PC-3 (cell line): ENCODE results near the gene NREP.

ENCODE experiments used
- CTCF ChIP-seq: fragments of 300-600 bp; sonication (generic); conservative IDR thresholded peaks from 2 replicates; pipeline ENCODE4 v1.5.1; 2017; ENCODE audit warnings: antibody characterized with exemption, low read depth, mild to moderate bottlenecking, low read length
- EZH2 ChIP-seq: fragments of 300-600 bp; sonication (generic); IDR thresholded peaks from one replicate; pipeline ENCODE4 v1.6.1; 2017; ENCODE audit warnings: antibody characterized with exemption, mild to moderate bottlenecking, low read length; ENCODE audit not compliant: unreplicated experiment
- EZH2phosphoT487 ChIP-seq: fragments of 300-600 bp; sonication (generic); IDR thresholded peaks from 2 replicates; pipeline ENCODE4 v1.6.1; 2018; ENCODE audit warnings: mild to moderate bottlenecking, antibody characterized with exemption, low read length, borderline replicate concordance

- no peak for TF ChIP-seq CTCF
- no peak for TF ChIP-seq EZH2
- no peak for TF ChIP-seq EZH2phosphoT487
Measured at GRCh38 chr5:111753884-111754589, 3.0 kb downstream of the NREP start.
